ENCODE measurements around the gene MYRF.

- TF ChIP-seq CTCF (IDR thresholded peaks at IDR 0.05), result no peak
- TF ChIP-seq EZH2 (IDR thresholded peaks at IDR 0.05; ENCODE audit: borderline replicate concordance, insufficient read depth, low read depth, low read length, poor library complexity, severe bottlenecking), result no peak
Observed at GRCh38 chr11:61739966-61740365, 12.5 kb upstream of the MYRF start.

All from B cell (primary cell).